Measurements from ENCODE around the gene GRAMD1A. TPM values are rescaled to one million over a fixed set of nuclear protein-coding genes. Genes with fewer than 3 reads are reported as not detected.

Gene GRAMD1A
- polyA plus RNA-seq, 1 experiment: 74.9 TPM

GRCh38 chr19:35031072-35031881 lies 31.2 kb downstream of the GRAMD1A start:
- DNase-seq (ENCODE audit: low read depth): no peak
- H3K4me3 ChIP-seq (ENCODE audit: low read depth, low read length): peak overlapping the region; percentile 59
- TF ChIP-seq CTCF (IDR thresholded peaks at IDR 0.05; ENCODE audit: insufficient read depth, low read depth, low read length): no peak
- POLR2A ChIA-PET: no interaction called here
- CTCF ChIA-PET: interaction anchor here (0.7 to 4.2 kb wide), 2 partner anchors 10 to 13 kb away, joined by 3 to 26 read pairs; no protein-coding TSS in a partner anchor
- peaks cover 4% of the 10 kb centered on the region for H3K36me3 ChIP-seq (ENCODE audit: control insufficient read depth, insufficient read depth, low read length)
- H3K27me3 ChIP-seq (ENCODE audit: control insufficient read depth, insufficient read depth, low read length): no peaks in the 10 kb centered on the region

- Histone ChIP-seq H3K27me3 (ENCODE audit: control insufficient read depth, insufficient read depth, low read length) (no peaks in the 10 kb centered on the region), H3K36me3 (ENCODE audit: control insufficient read depth, insufficient read depth, low read length) (peaks cover 2% of the 10 kb centered on the region), H3K4me3 (ENCODE audit: low read depth, low read length) (no peak overlapping the region)
- POLR2A ChIA-PET: no interaction called here
- no peak for DNase-seq (ENCODE audit: low read depth)
- CTCF ChIA-PET: interaction anchor here (4.2 kb wide), 1 partner anchor 12 kb away, joined by 26 read pairs; no protein-coding TSS in a partner anchor
- no peak for TF ChIP-seq CTCF (IDR thresholded peaks at IDR 0.05; ENCODE audit: insufficient read depth, low read depth, low read length)
These were observed 32.3 kb downstream of the GRAMD1A start for GRCh38 chr19:35032356-35032865.

GRCh38 chr19:35033067-35034004 lies 33.2 kb downstream of the GRAMD1A start:
- POLR2A ChIA-PET: no interaction called here
- no peak for DNase-seq (ENCODE audit: low read depth)
- no peak overlapping the region for H3K4me3 ChIP-seq (ENCODE audit: low read depth, low read length)

GRCh38 chr19:35034005-35034502 lies 33.9 kb downstream of the GRAMD1A start:
- Histone ChIP-seq H3K4me3 (ENCODE audit: low read depth, low read length) (no peak overlapping the region), H3K36me3 (ENCODE audit: control insufficient read depth, insufficient read depth, low read length) (no peaks in the 10 kb centered on the region), H3K27me3 (ENCODE audit: control insufficient read depth, insufficient read depth, low read length) (no peaks in the 10 kb centered on the region)
- TF ChIP-seq CTCF (IDR thresholded peaks at IDR 0.05; ENCODE audit: insufficient read depth, low read depth, low read length): no peak
- ChIA-PET CTCF (interaction anchor here (1.1 to 4.2 kb wide), 2 partner anchors 10 to 33 kb away, joined by 3 to 26 read pairs; no protein-coding TSS in a partner anchor), POLR2A (no interaction called here)
- DNase-seq (ENCODE audit: low read depth): no peak

More at GRCh38 chr19:35033067-35034004, 33.2 kb downstream of the GRAMD1A start:
- CTCF ChIA-PET: interaction anchor here (4.2 kb wide), 1 partner anchor 11 kb away, joined by 26 read pairs; no protein-coding TSS in a partner anchor
- Histone ChIP-seq H3K27me3 (ENCODE audit: control insufficient read depth, insufficient read depth, low read length) (no peaks in the 10 kb centered on the region), H3K36me3 (ENCODE audit: control insufficient read depth, insufficient read depth, low read length) (no peaks in the 10 kb centered on the region)
- TF ChIP-seq CTCF (IDR thresholded peaks at IDR 0.05; ENCODE audit: insufficient read depth, low read depth, low read length): no peak

Measured in BJ (cell line).